HG03196 (cell line): ENCODE results near the gene REPS2.
"Not testable (repeated sequence)": the region's sequence is repeated elsewhere in the genome, so short reads cannot be mapped to it uniquely, and the experiment has no call there.

Source experiments
- ATAC-seq: cut with Tn5 transposase; IDR thresholded peaks from one replicate; pipeline ENCODE4 v1.9.1; 2021; ENCODE audit not compliant: unreplicated experiment

The REPS2 gene

DNA sequence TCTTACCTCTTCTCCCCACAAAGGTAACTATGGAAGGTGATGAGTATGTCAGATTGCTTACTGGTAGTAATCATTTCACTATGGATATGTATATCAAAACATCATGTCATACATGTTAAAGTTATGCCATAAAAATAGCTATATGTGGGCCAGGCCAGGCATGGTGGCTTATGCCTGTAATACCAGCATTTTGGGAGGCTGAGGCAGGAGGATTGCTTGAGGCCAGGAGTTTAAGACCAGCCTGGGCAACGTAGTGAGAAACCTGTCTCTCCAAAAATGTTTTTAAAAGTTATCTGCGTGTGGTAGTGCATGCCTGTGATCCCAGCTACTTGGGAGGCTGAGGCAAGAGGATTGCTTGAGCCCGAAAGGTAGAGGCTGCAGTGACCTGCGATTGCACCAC, 16.2 kb downstream of the REPS2 start:
- ATAC-seq, result not testable (repeated sequence)

DNA sequence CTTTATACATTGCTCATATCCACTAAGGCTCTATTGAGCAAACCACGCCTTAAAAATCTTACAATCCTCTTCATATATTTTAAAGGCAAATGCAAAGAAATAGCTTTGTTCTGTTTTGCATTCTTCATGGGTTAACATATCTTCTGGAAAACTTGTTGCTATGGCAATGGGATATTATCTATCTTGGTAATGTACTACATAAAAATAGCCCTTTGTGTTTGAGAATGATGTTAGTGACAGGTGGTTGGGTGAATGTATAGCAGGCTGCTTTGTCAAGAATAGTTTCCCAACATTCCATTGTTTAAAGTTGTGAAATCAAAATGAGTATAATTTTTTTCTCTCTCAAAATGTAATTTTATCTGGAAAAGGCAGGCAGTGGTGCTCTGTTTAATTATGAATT, 16.8 kb downstream of the REPS2 start:
- no peak for ATAC-seq

DNA sequence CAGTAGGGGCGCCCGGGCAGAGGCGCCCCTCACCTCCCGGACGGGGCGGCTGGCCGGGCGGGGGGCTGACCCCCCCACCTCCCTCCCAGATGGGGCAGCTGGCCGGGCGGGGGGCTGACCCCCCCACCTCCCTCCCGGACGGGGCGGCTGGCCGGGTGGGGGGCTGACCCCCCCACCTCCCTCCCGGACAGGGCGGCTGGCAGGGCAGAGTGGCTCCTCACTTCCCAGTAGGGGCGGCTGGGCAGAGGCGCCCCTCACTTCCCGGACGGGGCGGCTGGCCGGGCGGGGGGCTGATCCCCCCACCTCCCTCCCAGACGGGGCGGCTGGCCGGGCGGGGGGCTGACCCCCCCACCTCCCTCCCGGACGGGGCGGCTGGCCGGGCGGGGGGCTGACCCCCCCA, 18.5 kb downstream of the REPS2 start:
- ATAC-seq, result not testable (repeated sequence)

DNA sequence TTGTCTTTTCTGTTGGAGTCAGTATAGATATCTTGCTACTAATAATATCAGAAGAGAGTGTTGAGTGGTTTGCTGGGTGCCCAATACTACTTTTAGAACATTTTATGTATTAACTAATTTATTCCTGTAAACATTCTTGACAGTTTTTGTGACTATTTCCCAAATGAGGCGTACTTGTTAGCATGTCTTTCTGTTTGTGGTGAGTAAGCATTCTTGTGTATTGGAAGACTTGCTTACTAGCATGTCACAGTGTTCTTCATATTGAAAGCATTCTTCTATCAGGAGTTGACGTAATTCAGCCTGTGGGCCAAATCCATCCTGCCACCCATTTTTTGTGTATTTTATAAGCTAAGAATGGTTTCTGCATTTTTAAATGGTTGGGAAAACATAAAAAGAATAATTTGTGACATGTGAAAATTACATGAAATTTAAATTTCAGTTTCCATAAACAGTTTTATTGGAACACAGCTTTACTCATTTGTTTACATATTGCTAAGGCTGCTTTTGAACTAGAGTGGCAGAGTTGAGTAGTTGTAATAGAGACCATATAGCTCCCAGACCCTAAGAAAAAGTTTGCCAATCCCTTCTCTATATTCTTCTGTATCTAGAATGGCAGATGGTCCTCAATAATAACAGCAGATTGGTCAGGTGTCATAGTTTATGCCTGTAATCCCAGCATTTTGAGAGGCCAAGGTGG, 20.4 kb downstream of the REPS2 start:
- no peak for ATAC-seq

DNA sequence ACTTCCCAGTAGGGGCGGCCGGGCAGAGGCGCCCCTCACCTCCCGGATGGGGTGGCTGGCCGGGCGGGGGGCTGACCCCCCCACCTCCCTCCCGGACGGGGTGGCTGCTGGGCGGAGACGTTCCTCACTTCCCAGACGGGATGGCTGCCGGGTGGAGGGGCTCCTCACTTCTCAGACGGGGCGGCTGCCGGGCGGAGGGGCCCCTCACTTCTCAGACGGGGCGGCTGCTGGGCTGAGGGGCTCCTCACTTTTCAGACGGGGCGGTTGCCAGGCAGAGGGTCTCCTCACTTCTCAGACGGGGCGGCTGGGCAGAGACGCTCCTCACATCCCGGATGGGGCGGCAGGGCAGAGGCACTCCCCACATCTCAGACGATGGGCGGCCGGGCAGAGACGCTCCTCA, 22.3 kb downstream of the REPS2 start:
- ATAC-seq, result not testable (repeated sequence)

DNA sequence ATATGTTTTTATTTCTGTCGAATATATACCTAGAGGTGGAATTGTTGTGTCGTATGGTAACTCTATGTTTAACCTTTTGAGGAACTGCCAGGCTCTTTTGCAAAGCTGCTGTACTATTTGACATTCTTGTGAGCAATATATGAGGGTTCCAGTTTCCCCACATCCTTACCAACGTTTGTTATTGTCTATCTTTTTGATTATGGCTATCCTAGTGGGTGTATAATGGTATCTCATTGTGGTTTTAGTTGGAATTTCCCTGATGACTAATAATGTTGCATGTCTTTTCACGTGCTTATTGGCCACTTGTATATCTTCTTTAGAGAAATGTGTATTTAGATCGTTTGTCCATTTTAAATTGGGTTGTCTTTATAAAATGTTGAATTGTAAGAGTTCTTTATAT, 24.5 kb downstream of the REPS2 start:
- ATAC-seq, result no peak

DNA sequence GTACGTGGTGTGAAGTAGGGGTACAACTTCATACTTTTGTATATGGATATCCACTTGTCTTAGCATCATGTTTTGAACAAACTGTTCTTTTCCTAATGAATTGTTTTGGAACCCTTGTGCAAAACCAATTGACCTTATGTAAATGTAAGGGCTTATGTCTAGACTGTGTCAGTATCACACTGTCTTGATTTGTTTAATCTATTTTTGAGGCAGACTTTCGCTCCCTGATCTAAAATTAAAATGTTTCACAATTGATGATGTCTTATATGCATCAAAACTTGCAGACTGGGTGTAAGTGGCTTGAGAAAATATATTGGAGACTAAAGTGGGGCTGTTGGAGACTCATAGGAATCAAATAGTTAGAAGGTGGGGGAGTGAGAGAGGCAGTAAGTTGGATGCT, 25.2 kb downstream of the REPS2 start:
- no peak for ATAC-seq

DNA sequence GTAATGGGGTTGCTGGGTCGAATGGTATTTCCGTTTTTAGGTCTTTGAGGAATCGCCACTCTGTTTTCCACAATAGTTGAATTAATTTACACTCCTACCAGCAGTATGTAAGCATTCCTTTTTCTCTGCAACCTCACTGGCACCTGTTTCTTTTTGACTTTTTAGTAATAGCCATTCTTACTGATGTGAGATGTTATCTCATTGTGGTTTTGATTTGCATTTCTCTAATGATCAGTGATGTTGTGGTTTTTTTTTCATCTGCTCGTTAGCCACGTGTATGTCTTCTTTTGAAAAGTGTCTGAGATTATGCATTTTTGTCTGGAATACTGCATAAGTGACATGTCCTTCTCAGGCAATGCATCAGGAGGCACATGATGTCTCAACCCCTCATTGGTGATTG, 28.8 kb downstream of the REPS2 start:
- no peak for ATAC-seq

DNA sequence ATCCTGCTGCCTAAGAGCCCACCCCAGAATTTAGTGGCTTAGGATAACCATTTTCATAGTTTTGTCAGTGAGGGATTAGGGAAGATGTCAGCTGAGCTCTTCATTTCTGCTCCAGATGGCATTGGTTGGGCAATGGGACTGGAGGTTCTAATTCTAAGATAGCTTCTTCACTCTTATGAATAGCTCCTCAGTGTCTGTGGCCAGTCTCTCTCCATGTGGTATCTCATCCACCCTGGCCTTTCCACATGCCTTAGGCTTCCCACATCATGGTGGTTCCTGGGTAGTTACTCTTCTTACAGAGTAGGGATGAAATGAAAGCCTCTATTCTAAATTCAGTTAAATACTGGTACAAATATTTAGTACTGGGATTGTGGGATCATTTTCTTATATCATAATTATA, 31.3 kb downstream of the REPS2 start:
- ATAC-seq, result no peak

DNA sequence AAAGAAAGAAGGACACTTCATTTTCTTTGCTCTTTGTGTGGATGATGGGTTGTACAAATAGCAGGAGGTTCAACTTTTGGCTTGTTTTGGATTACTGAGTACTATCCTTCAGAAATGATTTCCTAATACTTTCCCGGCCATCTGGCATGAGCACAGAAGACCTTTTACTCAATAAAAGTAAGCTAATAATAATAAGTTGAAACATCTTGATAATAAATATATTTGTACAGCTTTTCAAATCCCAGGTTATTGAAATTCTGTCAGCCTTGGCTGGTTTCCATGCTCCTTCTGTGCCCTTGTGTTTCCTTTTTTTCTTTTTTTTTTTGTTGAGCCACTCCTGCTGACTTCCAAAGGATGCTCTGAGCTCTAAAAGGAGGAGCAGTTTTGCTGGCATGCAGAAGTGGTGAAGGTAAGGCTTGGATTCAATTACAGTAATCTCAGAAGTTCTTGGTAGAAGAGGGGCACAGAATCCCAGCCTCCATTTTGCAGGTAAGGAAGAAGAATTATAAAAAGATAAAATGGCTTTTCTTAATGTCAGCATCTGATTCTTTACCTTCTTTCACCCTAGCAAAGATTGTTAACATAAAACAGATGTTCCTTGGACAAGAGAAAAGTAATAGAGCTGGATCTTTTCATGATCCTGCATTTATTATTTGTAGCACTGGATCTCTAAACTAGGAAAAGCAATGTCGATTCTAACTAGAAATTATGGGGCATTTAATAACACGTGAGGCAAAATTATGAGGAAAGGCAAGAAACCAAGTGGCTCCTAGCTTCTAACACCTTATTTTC, 31.9 kb downstream of the REPS2 start:
- no peak for ATAC-seq

DNA sequence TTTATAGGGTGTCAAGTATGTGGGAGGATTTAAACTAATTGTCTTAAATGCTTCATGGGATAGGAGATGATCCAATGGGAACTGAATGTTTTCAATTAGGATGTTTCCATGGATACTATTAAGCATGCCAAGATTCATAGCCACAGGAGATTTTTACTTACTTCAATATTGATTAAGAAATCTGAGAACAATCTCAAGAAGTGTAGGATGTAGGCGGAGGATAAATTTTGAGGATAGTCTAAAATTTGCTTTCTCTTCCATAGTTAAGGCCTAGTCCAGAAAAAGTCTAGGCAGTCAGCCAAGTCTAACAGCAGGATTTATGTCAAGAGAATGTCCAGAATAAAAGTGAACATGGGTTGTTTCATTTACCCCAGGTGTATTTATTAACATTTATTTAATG, 32.8 kb downstream of the REPS2 start:
- no peak for ATAC-seq

DNA sequence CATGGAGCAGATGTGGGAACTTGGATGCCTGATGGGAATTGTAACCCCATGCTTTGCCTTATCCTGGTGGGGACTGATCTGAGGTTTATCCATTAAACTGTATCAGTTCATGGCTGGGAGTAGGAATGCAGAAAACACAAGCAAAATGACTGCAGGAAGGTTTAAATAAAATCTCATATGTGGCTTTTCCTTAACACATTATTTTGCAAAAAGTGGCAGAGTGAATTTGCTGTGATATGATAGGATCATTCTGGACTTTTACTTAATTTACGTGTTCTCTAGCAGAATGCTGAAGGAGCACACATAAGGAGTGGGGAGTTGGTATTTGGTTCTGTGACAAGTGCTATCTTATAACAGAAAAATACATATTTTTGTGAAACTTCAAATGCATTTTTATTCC, 34.8 kb downstream of the REPS2 start:
- ATAC-seq, result no peak

DNA sequence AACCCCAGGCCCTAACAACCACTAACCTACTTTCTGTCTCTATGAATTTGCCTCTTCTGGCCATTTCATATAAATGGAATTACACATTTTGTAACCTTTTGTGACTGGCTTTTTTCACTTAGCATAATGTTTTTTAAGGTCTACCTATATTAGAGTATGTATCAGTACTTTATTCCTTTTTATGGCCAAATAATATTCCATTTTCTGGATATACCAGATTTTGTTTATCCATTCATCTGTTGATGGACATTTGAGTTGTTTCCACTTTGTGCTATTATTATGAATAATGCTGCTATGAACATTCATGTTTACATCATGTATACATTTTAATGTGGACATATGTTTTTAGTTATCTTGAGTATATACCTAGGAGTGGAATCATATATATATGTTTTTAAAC, 35.5 kb downstream of the REPS2 start:
- ATAC-seq, result no peak

DNA sequence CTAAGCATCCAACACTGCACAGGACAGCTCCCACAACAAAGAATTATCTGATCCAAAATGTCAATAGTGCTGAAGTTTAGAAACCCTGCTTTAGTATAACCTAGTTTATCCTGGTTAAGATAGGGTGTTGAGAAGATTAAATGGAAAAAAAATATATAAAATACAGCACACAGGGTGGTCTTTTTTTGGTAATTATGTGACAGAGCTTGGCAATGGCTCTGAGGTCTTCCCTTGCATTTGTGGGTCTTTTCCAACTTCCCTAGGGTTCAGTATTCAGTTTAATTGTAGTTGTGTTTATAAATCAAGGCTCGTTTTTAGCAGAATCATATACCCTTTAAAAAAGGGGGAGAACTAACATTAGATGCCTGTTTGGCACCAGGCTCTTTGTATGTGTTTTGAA, 36.6 kb downstream of the REPS2 start:
- no peak for ATAC-seq

DNA sequence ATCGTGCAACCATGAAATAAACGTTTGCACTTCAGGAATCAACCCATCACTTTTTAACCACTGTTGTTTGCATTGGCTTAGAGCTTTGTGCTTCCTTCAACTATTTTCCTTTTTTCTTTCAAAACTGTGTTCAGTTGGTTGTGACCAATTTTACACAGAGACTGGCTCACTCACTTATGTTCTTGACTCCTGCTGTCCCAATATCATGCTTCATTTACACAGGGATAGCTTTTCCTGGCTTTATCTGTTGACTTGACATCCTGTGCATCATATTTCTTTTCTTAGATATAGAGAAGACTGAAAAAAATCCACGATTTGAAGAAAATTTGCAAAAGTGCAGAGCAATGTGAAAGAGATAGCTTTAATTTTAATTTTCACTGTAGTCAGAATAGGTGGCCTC, 38.8 kb downstream of the REPS2 start:
- ATAC-seq, result no peak

DNA sequence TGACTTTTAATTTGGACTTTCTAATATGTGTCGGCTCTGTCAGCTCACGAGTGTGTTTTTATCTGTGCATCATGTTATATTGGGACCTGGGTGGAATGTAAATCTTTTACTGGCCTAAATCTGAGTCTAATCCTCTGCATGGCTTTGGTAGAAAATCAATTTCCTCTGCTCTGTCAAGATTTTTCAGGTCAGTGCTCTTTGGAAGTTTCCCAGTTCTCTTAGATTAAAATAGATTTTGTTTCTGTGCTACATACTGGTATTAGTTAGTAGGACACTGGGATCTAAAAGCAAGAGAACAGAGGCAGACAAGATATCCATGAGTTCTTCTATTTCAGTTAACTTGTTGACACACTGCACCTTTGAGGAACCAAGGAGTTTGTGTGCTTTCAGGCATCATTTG, 39.7 kb downstream of the REPS2 start:
- no peak for ATAC-seq

DNA sequence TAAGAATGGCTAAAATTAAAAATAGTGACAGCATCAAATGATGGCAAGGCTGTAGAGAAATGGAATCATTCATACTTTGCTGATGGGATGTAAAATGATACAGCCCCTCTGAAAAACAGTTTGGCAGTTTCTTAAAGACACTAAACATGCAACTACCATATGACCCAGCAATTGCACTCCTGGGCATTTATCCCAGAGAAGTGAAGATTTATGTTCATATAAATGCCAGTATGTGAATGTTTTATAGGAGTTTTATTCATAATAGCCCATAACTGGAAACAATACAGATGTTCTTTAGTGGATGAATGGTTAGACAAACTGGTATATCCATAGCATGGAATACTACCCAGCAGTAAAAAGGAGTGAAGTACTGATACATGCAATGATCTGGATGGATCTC, 43.3 kb downstream of the REPS2 start:
- ATAC-seq, result no peak

DNA sequence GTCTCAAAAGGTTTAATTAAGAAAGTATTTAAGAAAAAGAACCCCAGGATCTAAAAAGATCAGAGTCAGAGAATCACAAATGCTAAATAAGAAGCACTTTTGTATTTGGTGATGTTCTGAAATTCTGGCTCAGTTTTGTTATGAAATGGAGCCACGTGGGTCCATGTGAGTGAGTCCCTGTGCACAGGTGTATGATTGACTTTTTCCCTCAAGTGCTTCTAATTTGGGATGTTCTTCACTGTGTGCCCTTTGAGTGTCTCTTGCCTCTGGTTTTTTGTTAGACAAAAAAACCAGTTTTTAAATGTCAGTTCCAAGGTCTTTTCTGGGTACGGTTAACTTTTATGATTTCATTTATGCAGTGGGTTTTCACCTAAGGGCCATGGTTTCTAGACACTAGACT, 44.4 kb downstream of the REPS2 start:
- no peak for ATAC-seq

DNA sequence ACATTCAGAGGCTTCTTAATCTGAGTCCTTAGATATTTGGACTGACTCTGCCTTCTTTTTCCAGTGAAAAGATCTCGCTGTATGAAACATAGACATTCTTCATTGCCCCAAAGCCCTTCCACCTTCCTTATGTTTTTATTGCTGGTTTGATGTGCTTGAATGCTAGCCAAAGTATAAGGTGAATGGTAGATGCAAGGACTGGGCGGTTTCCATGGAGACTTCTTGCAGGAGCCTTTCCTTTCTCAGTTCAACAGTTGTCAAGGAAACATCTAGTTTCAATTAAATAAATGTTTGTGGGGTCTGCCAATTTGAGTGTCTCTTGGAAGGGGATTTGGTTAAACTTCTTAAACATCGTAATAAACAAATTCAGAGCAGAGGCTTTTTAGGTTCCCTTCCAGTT, 46.0 kb downstream of the REPS2 start:
- no peak for ATAC-seq

DNA sequence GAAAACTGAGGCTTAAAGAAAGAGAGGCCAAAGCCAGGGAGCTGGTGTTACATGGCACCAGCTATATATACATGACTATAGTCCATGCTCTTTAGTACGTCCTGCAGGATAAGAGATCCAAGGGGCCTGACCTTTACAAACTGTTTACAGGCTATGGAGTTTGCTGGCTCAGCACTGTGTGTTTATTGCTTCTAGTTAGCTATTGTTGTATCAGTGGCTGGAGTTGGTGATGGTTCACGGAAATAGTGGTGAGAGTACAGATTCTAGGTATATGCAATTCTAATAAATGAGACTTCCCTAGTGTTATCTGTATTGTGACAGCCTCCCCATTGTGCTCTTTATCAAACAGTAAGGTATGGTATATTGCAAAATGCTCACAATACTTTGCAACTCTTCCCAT, 46.5 kb downstream of the REPS2 start:
- ATAC-seq, result no peak

DNA sequence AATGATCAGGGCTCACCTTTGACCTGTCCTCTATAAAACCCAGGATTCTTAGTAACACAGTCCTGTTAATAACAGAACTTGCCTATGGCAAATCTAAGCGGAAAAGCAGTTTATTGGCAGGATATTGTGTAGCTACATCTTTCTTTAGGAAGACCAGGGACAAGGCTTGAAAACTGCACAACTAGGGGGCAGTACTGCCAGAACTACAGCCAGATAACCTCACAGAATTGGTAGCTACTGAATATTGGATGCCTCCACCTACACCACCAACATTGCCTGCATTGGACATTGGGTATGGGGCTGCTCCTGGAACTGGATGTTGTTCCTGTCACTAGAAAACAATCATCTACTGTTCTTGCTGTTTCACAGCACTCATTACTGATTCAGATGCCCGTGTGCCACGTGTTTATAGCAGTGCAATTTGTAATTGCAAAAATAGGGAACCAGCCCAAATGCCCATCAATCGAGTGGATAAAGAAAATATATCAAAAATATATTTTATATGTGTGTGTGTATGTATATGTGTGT, 47.4 kb downstream of the REPS2 start:
- no peak for ATAC-seq

DNA sequence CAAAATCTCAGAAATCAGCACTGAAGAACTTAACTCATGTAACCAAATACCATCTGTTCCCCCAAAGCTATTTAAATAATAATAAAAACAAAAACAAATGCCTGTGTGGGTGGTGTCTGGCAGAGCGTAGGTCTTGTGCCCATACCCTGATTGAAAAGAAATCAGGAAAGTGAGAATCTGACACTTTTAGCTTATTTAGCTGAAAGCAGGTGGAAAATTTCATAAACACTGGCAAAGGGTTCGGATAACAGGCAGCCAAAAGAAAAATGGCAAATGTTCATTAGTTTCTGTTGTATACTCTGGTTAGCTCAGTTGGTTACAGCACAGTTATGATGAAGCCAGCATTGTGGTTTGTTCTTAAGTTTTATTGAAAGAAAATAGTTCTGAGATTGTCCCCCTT, 48.3 kb downstream of the REPS2 start:
- no peak for ATAC-seq

DNA sequence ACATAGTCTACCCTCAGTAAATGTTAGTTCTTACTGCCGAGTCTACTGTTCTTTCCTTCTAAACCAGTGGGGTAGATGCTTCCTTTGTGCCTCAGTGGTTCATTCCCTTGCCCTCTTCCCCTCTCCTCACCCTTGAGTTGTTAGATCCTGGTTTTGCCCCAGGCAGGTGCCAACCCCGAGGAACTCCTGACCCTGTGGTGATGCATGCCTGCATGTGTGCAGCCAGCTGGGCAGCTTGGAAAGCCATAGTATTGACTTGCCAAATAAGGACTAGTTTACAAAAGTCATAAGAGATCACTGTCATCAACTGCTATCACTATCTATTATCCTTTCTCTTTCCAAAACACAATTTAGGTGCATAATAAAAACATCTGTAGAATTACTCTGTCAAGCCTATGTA, 50.9 kb downstream of the REPS2 start:
- no peak for ATAC-seq
